Common myeloid progenitor, CD34-positive (primary cell): ENCODE data around the gene TEK.

Source experiments
- CTCF ChIA-PET: fragments of 350-600 bp; sonication (Branson Sonifier 250); formaldehyde crosslinking; loops from one replicate; lab custom pipeline; 2021; ENCODE audit warnings: antibody characterized with exemption; lab: Charles Lee
- POLR2A ChIA-PET: fragments of 350-600 bp; sonication (Branson Sonifier 250); formaldehyde crosslinking; loops from one replicate; lab custom pipeline; 2021; ENCODE audit warnings: antibody characterized with exemption; lab: Charles Lee
- DNase-seq, 3 donors: peaks; one replicate each; pipeline versions ENCODE4 v3.0.0 to v3.0.0-alpha.2; 2013
- H3K27ac ChIP-seq, 2 experiments: 1 replicate in 1 of 2; 2 replicates in 1 of 2; pipeline ENCODE4 v1.7.0; 2013; ENCODE audit warnings: inconsistent platforms in 2 of 2, low read length in 2 of 2, mild to moderate bottlenecking in 2 of 2, low read depth in 1 of 2, moderate library complexity in 1 of 2; ENCODE audit not compliant: severe bottlenecking in 2 of 2, insufficient read depth in 1 of 2, poor library complexity in 1 of 2
- H3K27me3 ChIP-seq, 5 experiments: replicated peaks in 2 of 5; 1 replicate in 3 of 5; 2 replicates in 2 of 5; pipeline versions ENCODE4 v1.6.1 to v1.7.0; 2013; ENCODE audit warnings: low read length in 4 of 5, mild to moderate bottlenecking in 2 of 5, moderate library complexity in 2 of 5, inconsistent platforms in 1 of 5; ENCODE audit not compliant: insufficient read depth in 5 of 5, control insufficient read depth in 4 of 5
- H3K36me3 ChIP-seq, 4 experiments: 1 replicate in 2 of 4; 2 replicates in 2 of 4; pipeline versions ENCODE4 v1.6.1 to v1.7.0; 2013; ENCODE audit warnings: low read length in 3 of 4, control low read depth in 1 of 4, mild to moderate bottlenecking in 1 of 4; ENCODE audit not compliant: control insufficient read depth in 4 of 4, insufficient read depth in 4 of 4
- H3K4me1 ChIP-seq, 4 experiments: 1 replicate in 3 of 4; 2 replicates in 1 of 4; pipeline versions ENCODE4 v1.6.1 to v1.7.1; 2013; ENCODE audit warnings: low read length in 3 of 4, mild to moderate bottlenecking in 3 of 4, control low read depth in 1 of 4, inconsistent platforms in 1 of 4, moderate library complexity in 1 of 4; ENCODE audit not compliant: control insufficient read depth in 4 of 4, insufficient read depth in 4 of 4; ENCODE audit errors: control extremely low read depth in 1 of 4
- H3K4me3 ChIP-seq, 7 experiments: 1 replicate in 4 of 7; 2 replicates in 3 of 7; pipeline versions ENCODE4 v1.5.1 to v1.7.0; 2013; ENCODE audit warnings: mild to moderate bottlenecking in 7 of 7, low read length in 6 of 7, moderate library complexity in 6 of 7, inconsistent platforms in 2 of 7, low read depth in 2 of 7, control low read depth in 1 of 7; ENCODE audit not compliant: insufficient read depth in 4 of 7, control insufficient read depth in 1 of 7; ENCODE audit errors: extremely low read depth in 1 of 7
- H3K9me3 ChIP-seq, 5 experiments: 1 replicate in 4 of 5; 2 replicates in 1 of 5; pipeline versions ENCODE4 v1.6.1 to v1.7.1; 2013; ENCODE audit warnings: low read length in 4 of 5, mild to moderate bottlenecking in 2 of 5, inconsistent platforms in 1 of 5, low read depth in 1 of 5, moderate library complexity in 1 of 5; ENCODE audit not compliant: control insufficient read depth in 4 of 5, insufficient read depth in 2 of 5; ENCODE audit errors: control extremely low read depth in 1 of 5
- WGBS: methylation state at CpG from one replicate; pipeline ENCODE4 v1.1.5; 2013; ENCODE audit not compliant: insufficient coverage; 5-methylcytosine and 5-hydroxymethylcytosine counted together

TEK gene

DNA sequence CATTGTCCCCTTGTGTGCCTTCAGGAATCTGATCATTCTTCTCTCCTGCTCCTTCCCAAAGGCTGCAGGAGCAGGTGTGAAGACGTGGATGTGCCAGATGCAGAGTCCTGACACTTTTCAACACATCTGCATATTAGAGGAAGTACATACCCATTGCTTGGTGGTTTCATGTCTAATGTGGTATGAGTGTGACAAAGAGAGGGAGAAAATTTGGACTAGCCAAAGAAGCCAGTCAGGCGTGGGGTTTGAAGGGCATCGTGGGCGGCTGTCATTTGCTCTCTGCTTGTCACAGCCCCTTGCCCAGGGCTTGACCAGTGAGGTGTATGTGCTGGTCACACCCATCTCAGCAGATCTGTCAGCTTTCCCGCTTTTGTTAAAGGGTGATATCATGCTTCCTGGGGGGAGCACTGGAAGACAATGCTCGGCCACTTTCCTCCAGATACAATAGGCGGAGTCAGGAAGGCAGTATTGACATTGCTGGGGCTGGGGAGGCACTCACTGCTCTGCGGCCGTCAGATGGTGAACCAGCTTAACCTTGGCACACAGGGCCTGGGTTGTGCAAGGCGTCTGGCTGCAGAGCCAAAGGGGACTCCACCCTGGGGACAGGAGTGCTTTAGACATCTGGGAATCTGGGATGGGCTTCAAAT lies 8.6 kb downstream of the TEK start:
- H3K4me3 ChIP-seq, result no peak overlapping the region
- no peak overlapping the region for H3K27ac ChIP-seq
- WGBS, result 96% methylated on average over 9 of the region's 10 CpGs
- DNase-seq, result no peak
- no peaks in the 10 kb centered on the region for H3K4me1 ChIP-seq
- no peaks in the 10 kb centered on the region for H3K36me3 ChIP-seq
- no peaks in the 10 kb centered on the region for H3K27me3 ChIP-seq
- ChIA-PET POLR2A (no interaction called here), CTCF (no interaction called here)
- no peaks in the 10 kb centered on the region for H3K9me3 ChIP-seq

DNA sequence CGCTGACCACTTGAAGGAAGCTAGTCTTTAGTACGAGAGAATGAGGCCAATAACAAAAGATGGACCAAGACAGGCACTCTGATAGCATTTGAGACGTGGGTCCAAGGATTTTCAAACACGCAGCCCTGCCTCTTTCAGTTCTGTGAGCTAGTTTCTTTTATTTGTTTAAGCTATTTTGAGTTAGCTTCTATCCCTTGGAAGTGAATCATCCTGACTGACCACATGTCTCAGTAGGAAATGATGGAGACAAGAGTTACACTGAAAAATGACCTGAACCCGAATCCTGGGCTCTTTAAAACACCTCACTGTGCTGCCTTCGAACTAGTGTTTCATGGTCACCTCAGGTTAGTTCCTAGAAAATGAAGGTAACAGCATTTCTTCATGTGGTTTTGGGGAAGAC lies 9.9 kb downstream of the TEK start:
- Histone ChIP-seq H3K27me3 (no peaks in the 10 kb centered on the region), H3K4me3 (no peak overlapping the region), H3K36me3 (no peaks in the 10 kb centered on the region), H3K4me1 (no peaks in the 10 kb centered on the region), H3K9me3 (no peaks in the 10 kb centered on the region), H3K27ac (no peak overlapping the region)
- ChIA-PET CTCF (no interaction called here), POLR2A (no interaction called here)
- DNase-seq, result no peak
- 92% methylated on average over 2 of the region's 6 CpGs for WGBS

GRCh38 chr9:27124151-27124550 lies 15.1 kb downstream of the TEK start:
- Histone ChIP-seq H3K4me3 (no peak overlapping the region), H3K27me3 (no peaks in the 10 kb centered on the region), H3K27ac (no peak overlapping the region), H3K9me3 (no peaks in the 10 kb centered on the region), H3K4me1 (peaks cover 0 to 5% (median 0%) of the 10 kb centered on the region in 4 experiments), H3K36me3 (no peaks in the 10 kb centered on the region)
- ChIA-PET POLR2A (no interaction called here), CTCF (interaction anchor here (1.2 kb wide), 1 partner anchor 54 kb away, joined by 4 read pairs; no protein-coding TSS in a partner anchor)
- 93% methylated on average over 3 of the region's 3 CpGs for WGBS
- no peak for DNase-seq

GRCh38 chr9:27125030-27125429 lies 16.0 kb downstream of the TEK start:
- POLR2A ChIA-PET, result no interaction called here
- no peaks in the 10 kb centered on the region for H3K27me3 ChIP-seq
- no peak overlapping the region for H3K4me3 ChIP-seq
- 97% methylated on average over 2 of the region's 4 CpGs for whole genome bisulfite sequencing
- H3K4me1 ChIP-seq, result peaks cover 0 to 5% (median 0%) of the 10 kb centered on the region in 4 experiments
- no peaks in the 10 kb centered on the region for H3K9me3 ChIP-seq
- DNase-seq, result no peak
- H3K27ac ChIP-seq, result no peak overlapping the region
- no peaks in the 10 kb centered on the region for H3K36me3 ChIP-seq
- CTCF ChIA-PET, result no interaction called here

DNA sequence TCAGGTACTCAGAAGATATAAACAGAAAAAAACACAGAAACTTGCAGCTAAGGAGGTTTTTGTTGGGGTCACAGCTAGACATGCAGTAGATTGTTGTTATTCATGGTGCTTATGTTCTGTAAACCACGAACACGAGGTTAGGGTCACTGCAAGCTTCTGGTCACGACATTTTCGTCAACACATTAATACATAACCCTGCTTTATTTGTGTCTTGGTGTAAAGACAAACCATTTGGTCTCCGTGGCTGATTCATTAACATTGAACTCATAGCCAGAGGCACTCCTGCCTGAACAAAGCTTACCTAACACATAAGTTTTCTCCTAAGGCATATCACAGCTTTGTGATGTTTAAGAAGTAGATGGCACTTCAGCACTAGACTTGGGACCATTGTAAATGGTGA lies 16.9 kb downstream of the TEK start:
- CTCF ChIA-PET, result interaction anchor here (0.6 kb wide), 1 partner anchor 95 kb away, joined by 3 read pairs; no protein-coding TSS in a partner anchor
- Histone ChIP-seq H3K36me3 (no peaks in the 10 kb centered on the region), H3K9me3 (no peaks in the 10 kb centered on the region), H3K27ac (no peak overlapping the region), H3K4me1 (peaks cover 0 to 5% (median 0%) of the 10 kb centered on the region in 4 experiments), H3K27me3 (no peaks in the 10 kb centered on the region), H3K4me3 (no peak overlapping the region)
- POLR2A ChIA-PET, result no interaction called here
- 100% methylated on average over 1 of the region's 5 CpGs for WGBS
- DNase-seq, result no peak

DNA sequence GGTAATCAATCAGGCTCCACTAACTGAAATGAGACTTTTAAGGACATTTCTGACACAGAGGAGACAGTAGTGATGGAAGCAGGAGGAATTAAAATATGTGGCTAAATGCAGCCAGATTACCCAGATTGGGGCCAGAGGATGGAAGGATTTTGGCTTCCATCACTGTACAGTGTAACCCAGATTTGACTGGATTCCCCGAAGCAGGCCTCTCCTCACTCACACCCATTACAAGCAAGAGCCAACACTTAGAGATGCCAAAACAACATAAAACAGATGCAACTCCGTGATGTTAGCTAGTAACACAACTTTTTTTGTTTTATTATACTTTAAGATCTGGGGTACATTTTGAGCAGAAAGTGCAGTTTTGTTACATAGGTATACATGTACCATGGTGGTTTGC lies 17.6 kb downstream of the TEK start:
- Histone ChIP-seq H3K9me3 (no peaks in the 10 kb centered on the region), H3K4me1 (peaks cover 0 to 5% (median 0%) of the 10 kb centered on the region in 4 experiments), H3K27me3 (no peaks in the 10 kb centered on the region), H3K4me3 (no peak overlapping the region), H3K27ac (no peak overlapping the region), H3K36me3 (no peaks in the 10 kb centered on the region)
- POLR2A ChIA-PET, result no interaction called here
- no peak for DNase-seq
- CTCF ChIA-PET, result no interaction called here
- 100% methylated on average over 1 of the region's 2 CpGs for WGBS

- Histone ChIP-seq H3K27me3 (no peaks in the 10 kb centered on the region), H3K4me3 (no peak overlapping the region), H3K27ac (no peak overlapping the region), H3K9me3 (no peaks in the 10 kb centered on the region), H3K4me1 (peaks cover 0 to 5% (median 0%) of the 10 kb centered on the region in 4 experiments), H3K36me3 (no peaks in the 10 kb centered on the region)
- 88% methylated on average over 1 of the region's 1 CpG for WGBS
- DNase-seq, result no peak
- CTCF ChIA-PET, result no interaction called here
- POLR2A ChIA-PET, result no interaction called here
These were observed 20.2 kb downstream of the TEK start for GRCh38 chr9:27129221-27129620.
